WTC11 (cell line): Measurements from ENCODE around the gene CACNA1F. TPM values are rescaled to one million over a fixed set of nuclear protein-coding genes. Genes with fewer than 3 reads are reported as not detected.

Experiments
- ATAC-seq: fragments of 200-7000 bp; cut with Tn5 transposase; 2 replicates; pipeline ENCODE4 v1.10.0; 2021; ENCODE audit warnings: mild to moderate bottlenecking, moderate library complexity
- CTCF ChIA-PET: fragments of 300-600 bp; sonication (Branson Sonifier 250); formaldehyde crosslinking; loops from one replicate; lab custom pipeline; 2021; ENCODE audit warnings: antibody characterized with exemption; lab: Charles Lee
- POLR2A ChIA-PET: fragments of 350-600 bp; sonication (Branson Sonifier 250); formaldehyde crosslinking; loops from one replicate; lab custom pipeline; 2021; ENCODE audit warnings: antibody characterized with exemption; lab: Charles Lee
- DNase-seq: peaks from one replicate; pipeline ENCODE4 v3.0.0; 2021; ENCODE audit warnings: low spot score
- H3K27ac Mint-ChIP-seq: 2 replicates; pipeline ENCODE4 v1.8.0; 2021; ENCODE audit warnings: mixed read lengths
- H3K27me3 Mint-ChIP-seq: 2 replicates; pipeline ENCODE4 v1.8.0; 2021; ENCODE audit warnings: low read depth, mild to moderate bottlenecking, moderate library complexity, mixed read lengths
- H3K36me3 Mint-ChIP-seq: 2 replicates; pipeline ENCODE4 v1.8.0; 2021; ENCODE audit warnings: mixed read lengths
- H3K4me1 Mint-ChIP-seq: 2 replicates; pipeline ENCODE4 v1.8.0; 2022; ENCODE audit warnings: mixed read lengths
- H3K4me3 Mint-ChIP-seq: 2 replicates; pipeline ENCODE4 v1.8.0; 2021; ENCODE audit warnings: mild to moderate bottlenecking, moderate library complexity, mixed read lengths
- H3K9me3 Mint-ChIP-seq: 2 replicates; pipeline ENCODE4 v1.8.0; 2021; ENCODE audit warnings: mixed read lengths
- ATF1 ChIP-seq: sonication (generic); formaldehyde crosslinking; IDR thresholded peaks from 2 replicates; pipeline ENCODE4 v1.8.1; 2023; ENCODE audit warnings: mild to moderate bottlenecking, moderate library complexity, missing genetic modification reagents
- CDX4 ChIP-seq: fragments of 250-450 bp; sonication (Bioruptor Pico); IDR thresholded peaks from 2 replicates; pipeline ENCODE4 v1.9.0; 2021; ENCODE audit warnings: moderate library complexity, mild to moderate bottlenecking, inconsistent platforms, borderline replicate concordance
- FOXJ3 ChIP-seq: sonication (generic); formaldehyde crosslinking; IDR thresholded peaks from 2 replicates; pipeline ENCODE4 v1.9.0; 2021; ENCODE audit warnings: missing genetic modification reagents, mild to moderate bottlenecking, borderline replicate concordance
- FOXP1 ChIP-seq: sonication (generic); formaldehyde crosslinking; IDR thresholded peaks from 2 replicates; pipeline ENCODE4 v1.8.0; 2022; ENCODE audit warnings: missing genetic modification reagents, mild to moderate bottlenecking, moderate library complexity, borderline replicate concordance
- FOXP4 ChIP-seq: sonication (generic); formaldehyde crosslinking; IDR thresholded peaks from 2 replicates; pipeline ENCODE4 v1.8.0; 2022; ENCODE audit warnings: mild to moderate bottlenecking, missing genetic modification reagents
- HMGXB4 ChIP-seq: sonication (generic); formaldehyde crosslinking; IDR thresholded peaks from 2 replicates; pipeline ENCODE4 v1.8.1; 2023; ENCODE audit warnings: mild to moderate bottlenecking, moderate library complexity, missing genetic modification reagents
- NFE2L1 ChIP-seq: sonication (generic); formaldehyde crosslinking; IDR thresholded peaks from 2 replicates; pipeline ENCODE4 v1.8.1; 2023; ENCODE audit warnings: missing genetic modification reagents
- SMAD3 ChIP-seq: sonication (generic); formaldehyde crosslinking; IDR thresholded peaks from 2 replicates; pipeline ENCODE4 v1.8.0; 2022; ENCODE audit warnings: missing genetic modification reagents, mild to moderate bottlenecking, borderline replicate concordance
- TEAD1 ChIP-seq: sonication (generic); formaldehyde crosslinking; IDR thresholded peaks from 2 replicates; pipeline ENCODE4 v1.8.0; 2022; ENCODE audit warnings: mild to moderate bottlenecking, missing genetic modification reagents
- USF1 ChIP-seq: sonication (generic); formaldehyde crosslinking; IDR thresholded peaks from 2 replicates; pipeline ENCODE4 v1.8.0; 2022; ENCODE audit warnings: mild to moderate bottlenecking, missing genetic modification reagents
- ZNF281 ChIP-seq: sonication (generic); formaldehyde crosslinking; IDR thresholded peaks from 2 replicates; pipeline ENCODE4 v1.8.0; 2023; ENCODE audit warnings: mild to moderate bottlenecking, missing genetic modification reagents
- ZNF425 ChIP-seq: fragments of 250-450 bp; sonication (Bioruptor Pico); conservative IDR thresholded peaks from 2 replicates; pipeline ENCODE4 v1.9.0; 2021; ENCODE audit warnings: mild to moderate bottlenecking
- total RNA-seq: library from RNA; stranded (reverse); gene quantifications from 3 replicates; pipeline ENCODE4 v1.2.3, GENCODE V29; 2021
- TF ChIP-seq, protein P1 (sequence below): fragments of 200-600 bp; IDR thresholded peaks from 2 replicates; pipeline ENCODE4 v1.8.0; 2022; ENCODE audit warnings: antibody characterized with exemption

CACNA1F gene
- total RNA-seq, 1 experiment from 2014 or later, result 1.6 TPM

GRCh38 chrX:49193542-49193964, 39.6 kb downstream of the CACNA1F start (continued):
- TF ChIP-seq FOXP1, result no peak
- TF ChIP-seq ATF1 (CRISPR knock-in tag), result no peak

DNA sequence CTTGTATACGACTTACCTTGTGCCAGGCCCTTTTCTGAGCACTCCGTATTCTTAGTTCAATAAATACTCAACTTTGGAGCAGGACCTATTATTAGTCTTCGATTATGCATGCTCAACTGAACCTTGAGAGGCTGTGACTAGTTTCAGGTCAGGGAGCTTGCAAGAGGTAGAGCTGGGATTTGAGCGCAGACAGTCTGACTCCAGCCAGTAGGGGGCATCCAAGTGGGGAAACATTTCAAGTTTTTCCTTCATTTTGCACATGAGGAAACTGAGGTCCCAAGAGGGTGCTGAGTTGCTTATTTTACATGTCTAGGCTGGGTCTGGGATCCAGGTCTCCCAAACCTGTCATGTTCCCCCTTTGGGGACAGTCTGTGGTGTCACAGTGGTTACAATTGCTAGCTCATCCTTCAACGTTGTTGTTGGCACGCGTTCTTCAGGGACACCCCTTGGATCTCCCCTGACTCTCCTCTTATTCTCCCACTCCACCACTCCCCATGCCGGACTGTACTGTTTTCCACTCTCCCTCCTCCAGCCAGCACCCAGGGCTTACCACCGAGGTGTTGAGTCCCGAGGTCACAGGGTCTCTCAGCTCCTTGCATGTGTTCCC, 40.3 kb downstream of the CACNA1F start:
- no peaks in the 10 kb centered on the region for H3K9me3 Mint-ChIP-seq
- ChIA-PET POLR2A (interaction anchor here (1.2 kb wide), 1 partner anchor 76 kb away, joined by 4 read pairs; no protein-coding TSS in a partner anchor), CTCF (interaction anchor here (0.5 to 2.0 kb wide), 26 partner anchors 8 to 546 kb away, joined by 3 to 19 read pairs (median 4); partner anchors contain the start of genes CCDC22, PLP2 and PPP1R3F)
- peak overlapping the region; percentile 79; the same call in 1 of the 2 replicates for H3K27ac Mint-ChIP-seq
- H3K36me3 Mint-ChIP-seq, result no peaks in the 10 kb centered on the region
- peak; percentile 49 for DNase-seq
- peaks cover 25% of the 10 kb centered on the region for H3K4me1 Mint-ChIP-seq
- TF ChIP-seq ZNF281 (CRISPR knock-in tag), result no peak
- TF ChIP-seq, protein P1, sequence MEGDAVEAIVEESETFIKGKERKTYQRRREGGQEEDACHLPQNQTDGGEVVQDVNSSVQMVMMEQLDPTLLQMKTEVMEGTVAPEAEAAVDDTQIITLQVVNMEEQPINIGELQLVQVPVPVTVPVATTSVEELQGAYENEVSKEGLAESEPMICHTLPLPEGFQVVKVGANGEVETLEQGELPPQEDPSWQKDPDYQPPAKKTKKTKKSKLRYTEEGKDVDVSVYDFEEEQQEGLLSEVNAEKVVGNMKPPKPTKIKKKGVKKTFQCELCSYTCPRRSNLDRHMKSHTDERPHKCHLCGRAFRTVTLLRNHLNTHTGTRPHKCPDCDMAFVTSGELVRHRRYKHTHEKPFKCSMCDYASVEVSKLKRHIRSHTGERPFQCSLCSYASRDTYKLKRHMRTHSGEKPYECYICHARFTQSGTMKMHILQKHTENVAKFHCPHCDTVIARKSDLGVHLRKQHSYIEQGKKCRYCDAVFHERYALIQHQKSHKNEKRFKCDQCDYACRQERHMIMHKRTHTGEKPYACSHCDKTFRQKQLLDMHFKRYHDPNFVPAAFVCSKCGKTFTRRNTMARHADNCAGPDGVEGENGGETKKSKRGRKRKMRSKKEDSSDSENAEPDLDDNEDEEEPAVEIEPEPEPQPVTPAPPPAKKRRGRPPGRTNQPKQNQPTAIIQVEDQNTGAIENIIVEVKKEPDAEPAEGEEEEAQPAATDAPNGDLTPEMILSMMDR, result peak; percentile 40; the same call in 1 of the 2 replicates
- peak overlapping the region; percentile 54 for H3K4me3 Mint-ChIP-seq
- no peaks in the 10 kb centered on the region; the same call in 1 of the 2 replicates for H3K27me3 Mint-ChIP-seq
- ATAC-seq, result no peak

- no peak; the same call in 1 of the 2 replicates for ATAC-seq
- TF ChIP-seq FOXJ3 (CRISPR knock-in tag) (no peak), HMGXB4 (0 out of 2 replicates have a peak, but pooled peaks have one; percentile 30)
- Mint-ChIP-seq H3K4me1 (peaks cover 32% of the 10 kb centered on the region), H3K9me3 (no peaks in the 10 kb centered on the region), H3K27me3 (no peaks in the 10 kb centered on the region; the same call in 1 of the 2 replicates), H3K27ac (peak overlapping the region; percentile 84), H3K36me3 (no peaks in the 10 kb centered on the region), H3K4me3 (peak overlapping the region; percentile 83)
- DNase-seq, result peak; percentile 44
- ChIA-PET CTCF (interaction anchor here (0.9 to 1.9 kb wide), 14 partner anchors 14 to 100 kb away, joined by 3 to 13 read pairs (median 6); no protein-coding TSS in a partner anchor), POLR2A (interaction anchor here (1.5 kb wide), 1 partner anchor 77 kb away, joined by 4 read pairs; no protein-coding TSS in a partner anchor)
Measured at GRCh38 chrX:49191574-49192011, 41.5 kb downstream of the CACNA1F start.

GRCh38 chrX:49190821-49191573, 42.1 kb downstream of the CACNA1F start:
- peak overlapping the region; percentile 84 for H3K27ac Mint-ChIP-seq
- peak; percentile 81 for DNase-seq
- H3K36me3 Mint-ChIP-seq, result no peaks in the 10 kb centered on the region
- H3K4me3 Mint-ChIP-seq, result peak overlapping the region; percentile 83
- H3K9me3 Mint-ChIP-seq, result no peaks in the 10 kb centered on the region
- peaks cover 32% of the 10 kb centered on the region for H3K4me1 Mint-ChIP-seq
- CTCF ChIA-PET, result interaction anchor here (0.7 to 1.7 kb wide), 16 partner anchors 14 to 101 kb away, joined by 3 to 13 read pairs (median 4); partner anchors contain the start of gene CCDC22
- POLR2A ChIA-PET, result interaction anchor here (0.5 to 1.5 kb wide), 6 partner anchors 18 to 121 kb away, joined by 3 to 4 read pairs (median 4); no protein-coding TSS in a partner anchor
- ATAC-seq, result peak; percentile 89
- no peaks in the 10 kb centered on the region; the same call in 1 of the 2 replicates for H3K27me3 Mint-ChIP-seq
- TF ChIP-seq ZNF425 (CRISPR knock-in tag) (no peak), USF1 (no peak), TEAD1 (no peak), SMAD3 (no peak), NFE2L1 (CRISPR knock-in tag) (no peak), CDX4 (CRISPR knock-in tag) (no peak), FOXP4 (CRISPR knock-in tag) (no peak)
